ENCODE data around the gene TYW5.

The TYW5 gene

GRCh38 chr2:199950396-199950795 is 4.9 kb downstream of the TYW5 start:
- Histone ChIP-seq H3K36me3 (ENCODE audit: control insufficient read depth, insufficient read depth, low read length) (peaks cover 3% of the 10 kb centered on the region), H3K27me3 (ENCODE audit: control insufficient read depth, insufficient read depth, low read length) (no peaks in the 10 kb centered on the region), H3K27ac (ENCODE audit: low read length) (no peak overlapping the region), H3K4me3 (ENCODE audit: low read length) (no peak overlapping the region), H3K9me3 (ENCODE audit: control insufficient read depth, insufficient read depth, low read length) (no peaks in the 10 kb centered on the region), H3K4me1 (ENCODE audit: control insufficient read depth, insufficient read depth, low read length) (no peaks in the 10 kb centered on the region; the same call in none of the 2 replicates)
- no CpG with 5 or more reads among the region's 5 CpGs for WGBS (ENCODE audit: insufficient coverage, insufficient read length)
- DNase-seq (ENCODE audit: low read depth, low spot score), result no peak

- no peaks in the 10 kb centered on the region for H3K27me3 ChIP-seq (ENCODE audit: control insufficient read depth, insufficient read depth, low read length)
- peaks cover 3% of the 10 kb centered on the region for H3K36me3 ChIP-seq (ENCODE audit: control insufficient read depth, insufficient read depth, low read length)
- no peaks in the 10 kb centered on the region for H3K4me1 ChIP-seq (ENCODE audit: control insufficient read depth, insufficient read depth, low read length)
- H3K4me3 ChIP-seq (ENCODE audit: low read length), result no peak overlapping the region
- H3K27ac ChIP-seq (ENCODE audit: low read length), result no peak overlapping the region
- DNase-seq (ENCODE audit: low read depth, low spot score), result no peak
- H3K9me3 ChIP-seq (ENCODE audit: control insufficient read depth, insufficient read depth, low read length), result no peaks in the 10 kb centered on the region
Observed at GRCh38 chr2:199946836-199947235, 8.5 kb downstream of the TYW5 start.

GRCh38 chr2:199946196-199946595 is 9.1 kb downstream of the TYW5 start:
- Histone ChIP-seq H3K4me1 (ENCODE audit: control insufficient read depth, insufficient read depth, low read length) (no peaks in the 10 kb centered on the region), H3K9me3 (ENCODE audit: control insufficient read depth, insufficient read depth, low read length) (no peaks in the 10 kb centered on the region), H3K36me3 (ENCODE audit: control insufficient read depth, insufficient read depth, low read length) (peaks cover 3% of the 10 kb centered on the region), H3K27me3 (ENCODE audit: control insufficient read depth, insufficient read depth, low read length) (no peaks in the 10 kb centered on the region), H3K27ac (ENCODE audit: low read length) (no peak overlapping the region), H3K4me3 (ENCODE audit: low read length) (no peak overlapping the region)
- no peak for DNase-seq (ENCODE audit: low read depth, low spot score)
- WGBS (ENCODE audit: insufficient coverage, insufficient read length), result no CpG with 5 or more reads among the region's 1 CpG

GRCh38 chr2:199943373-199943772 is 11.9 kb downstream of the TYW5 start:
- Histone ChIP-seq H3K36me3 (ENCODE audit: control insufficient read depth, insufficient read depth, low read length) (peaks cover 2% of the 10 kb centered on the region; the same call in 1 of the 2 replicates), H3K4me3 (ENCODE audit: low read length) (no peak overlapping the region), H3K4me1 (ENCODE audit: control insufficient read depth, insufficient read depth, low read length) (no peaks in the 10 kb centered on the region), H3K9me3 (ENCODE audit: control insufficient read depth, insufficient read depth, low read length) (no peaks in the 10 kb centered on the region), H3K27ac (ENCODE audit: low read length) (no peak overlapping the region), H3K27me3 (ENCODE audit: control insufficient read depth, insufficient read depth, low read length) (no peaks in the 10 kb centered on the region)
- DNase-seq (ENCODE audit: low read depth, low spot score), result no peak
- whole genome bisulfite sequencing (ENCODE audit: insufficient coverage, insufficient read length), result no CpG with 5 or more reads among the region's 4 CpGs

GRCh38 chr2:199940373-199940772 is 14.9 kb downstream of the TYW5 start:
- Histone ChIP-seq H3K4me3 (ENCODE audit: low read length) (no peak overlapping the region), H3K9me3 (ENCODE audit: control insufficient read depth, insufficient read depth, low read length) (no peaks in the 10 kb centered on the region), H3K4me1 (ENCODE audit: control insufficient read depth, insufficient read depth, low read length) (no peaks in the 10 kb centered on the region), H3K36me3 (ENCODE audit: control insufficient read depth, insufficient read depth, low read length) (peaks cover 2% of the 10 kb centered on the region; the same call in 1 of the 2 replicates), H3K27me3 (ENCODE audit: control insufficient read depth, insufficient read depth, low read length) (no peaks in the 10 kb centered on the region), H3K27ac (ENCODE audit: low read length) (no peak overlapping the region)
- no CpG with 5 or more reads among the region's 2 CpGs for WGBS (ENCODE audit: insufficient coverage, insufficient read length)
- no peak for DNase-seq (ENCODE audit: low read depth, low spot score)

- Histone ChIP-seq H3K27ac (ENCODE audit: low read length) (no peak overlapping the region), H3K27me3 (ENCODE audit: control insufficient read depth, insufficient read depth, low read length) (no peaks in the 10 kb centered on the region), H3K36me3 (ENCODE audit: control insufficient read depth, insufficient read depth, low read length) (peaks cover 7% of the 10 kb centered on the region; the same call in 1 of the 2 replicates), H3K9me3 (ENCODE audit: control insufficient read depth, insufficient read depth, low read length) (no peaks in the 10 kb centered on the region), H3K4me1 (ENCODE audit: control insufficient read depth, insufficient read depth, low read length) (no peaks in the 10 kb centered on the region), H3K4me3 (ENCODE audit: low read length) (no peak overlapping the region)
- DNase-seq (ENCODE audit: low read depth, low spot score), result no peak
- WGBS (ENCODE audit: insufficient coverage, insufficient read length), result no CpG with 5 or more reads among the region's 2 CpGs
Observed at GRCh38 chr2:199936554-199936953, 18.7 kb downstream of the TYW5 start.

- WGBS (ENCODE audit: insufficient coverage, insufficient read length), result no CpG with 5 or more reads among the region's 3 CpGs
- H3K4me3 ChIP-seq (ENCODE audit: low read length), result no peak overlapping the region
- H3K27ac ChIP-seq (ENCODE audit: low read length), result no peak overlapping the region
- H3K9me3 ChIP-seq (ENCODE audit: control insufficient read depth, insufficient read depth, low read length), result no peaks in the 10 kb centered on the region
- peaks cover 6% of the 10 kb centered on the region; the same call in 1 of the 2 replicates for H3K36me3 ChIP-seq (ENCODE audit: control insufficient read depth, insufficient read depth, low read length)
- DNase-seq (ENCODE audit: low read depth, low spot score), result no peak
- H3K4me1 ChIP-seq (ENCODE audit: control insufficient read depth, insufficient read depth, low read length), result no peaks in the 10 kb centered on the region; the same call in 1 of the 2 replicates
- no peaks in the 10 kb centered on the region for H3K27me3 ChIP-seq (ENCODE audit: control insufficient read depth, insufficient read depth, low read length)
Observed at GRCh38 chr2:199933466-199933865, 21.8 kb downstream of the TYW5 start.

- Histone ChIP-seq H3K27me3 (ENCODE audit: control insufficient read depth, insufficient read depth, low read length) (no peaks in the 10 kb centered on the region), H3K27ac (ENCODE audit: low read length) (no peak overlapping the region), H3K36me3 (ENCODE audit: control insufficient read depth, insufficient read depth, low read length) (peaks cover 6% of the 10 kb centered on the region; the same call in 1 of the 2 replicates), H3K4me3 (ENCODE audit: low read length) (no peak overlapping the region), H3K4me1 (ENCODE audit: control insufficient read depth, insufficient read depth, low read length) (no peaks in the 10 kb centered on the region; the same call in 1 of the 2 replicates), H3K9me3 (ENCODE audit: control insufficient read depth, insufficient read depth, low read length) (no peaks in the 10 kb centered on the region)
- DNase-seq (ENCODE audit: low read depth, low spot score), result no peak
- WGBS (ENCODE audit: insufficient coverage, insufficient read length), result no CpG with 5 or more reads among the region's 4 CpGs
Observed at GRCh38 chr2:199932312-199932855, 22.9 kb downstream of the TYW5 start.

- no CpG with 5 or more reads among the region's 2 CpGs for WGBS (ENCODE audit: insufficient coverage, insufficient read length)
- DNase-seq (ENCODE audit: low read depth, low spot score), result no peak
- H3K27me3 ChIP-seq (ENCODE audit: control insufficient read depth, insufficient read depth, low read length), result no peaks in the 10 kb centered on the region
- H3K27ac ChIP-seq (ENCODE audit: low read length), result no peak overlapping the region
- peaks cover 3% of the 10 kb centered on the region; the same call in 1 of the 2 replicates for H3K36me3 ChIP-seq (ENCODE audit: control insufficient read depth, insufficient read depth, low read length)
- H3K4me3 ChIP-seq (ENCODE audit: low read length), result no peak overlapping the region
- H3K9me3 ChIP-seq (ENCODE audit: control insufficient read depth, insufficient read depth, low read length), result no peaks in the 10 kb centered on the region
- no peaks in the 10 kb centered on the region; the same call in 1 of the 2 replicates for H3K4me1 ChIP-seq (ENCODE audit: control insufficient read depth, insufficient read depth, low read length)
Observed at GRCh38 chr2:199929262-199929661, 26.0 kb downstream of the TYW5 start.

- Histone ChIP-seq H3K4me3 (ENCODE audit: low read length) (no peak overlapping the region), H3K27ac (ENCODE audit: low read length) (no peak overlapping the region), H3K9me3 (ENCODE audit: control insufficient read depth, insufficient read depth, low read length) (no peaks in the 10 kb centered on the region), H3K27me3 (ENCODE audit: control insufficient read depth, insufficient read depth, low read length) (no peaks in the 10 kb centered on the region), H3K36me3 (ENCODE audit: control insufficient read depth, insufficient read depth, low read length) (peaks cover 3% of the 10 kb centered on the region; the same call in 1 of the 2 replicates), H3K4me1 (ENCODE audit: control insufficient read depth, insufficient read depth, low read length) (no peaks in the 10 kb centered on the region; the same call in 1 of the 2 replicates)
- DNase-seq (ENCODE audit: low read depth, low spot score), result no peak
Observed at GRCh38 chr2:199928626-199929025, 26.7 kb downstream of the TYW5 start.

- Histone ChIP-seq H3K9me3 (ENCODE audit: control insufficient read depth, insufficient read depth, low read length) (no peaks in the 10 kb centered on the region), H3K27me3 (ENCODE audit: control insufficient read depth, insufficient read depth, low read length) (no peaks in the 10 kb centered on the region), H3K27ac (ENCODE audit: low read length) (no peak overlapping the region), H3K36me3 (ENCODE audit: control insufficient read depth, insufficient read depth, low read length) (peaks cover 3% of the 10 kb centered on the region; the same call in 1 of the 2 replicates), H3K4me3 (ENCODE audit: low read length) (no peak overlapping the region), H3K4me1 (ENCODE audit: control insufficient read depth, insufficient read depth, low read length) (no peaks in the 10 kb centered on the region; the same call in 1 of the 2 replicates)
- no CpG with 5 or more reads among the region's 2 CpGs for WGBS (ENCODE audit: insufficient coverage, insufficient read length)
- DNase-seq (ENCODE audit: low read depth, low spot score), result no peak
Observed at GRCh38 chr2:199928226-199928625, 27.1 kb downstream of the TYW5 start.
